H9 (cell line): ENCODE data around the gene ADAMTS16. TPM values are rescaled to one million over a fixed set of nuclear protein-coding genes. Genes with fewer than 3 reads are reported as not detected.

Experiments used
- DNase-seq: peaks from one replicate; pipeline ENCODE4 v3.0.0-alpha.2; 2017
- H2AFZ ChIP-seq: one replicate; pipeline ENCODE4 v1.6.1; 2013; ENCODE audit warnings: mild to moderate bottlenecking, low read length, control low read depth, moderate library complexity
- H2AK5ac ChIP-seq: 2 replicates; pipeline ENCODE4 v1.6.1; 2013; ENCODE audit warnings: low read length, control low read depth, mixed read lengths; ENCODE audit not compliant: insufficient read length
- H2BK120ac ChIP-seq: one replicate; pipeline ENCODE4 v1.6.1; 2013; ENCODE audit warnings: low read depth, mild to moderate bottlenecking, low read length, control low read depth, inconsistent platforms; ENCODE audit not compliant: poor library complexity, severe bottlenecking
- H2BK12ac ChIP-seq: 2 replicates; pipeline ENCODE4 v1.6.1; 2013; ENCODE audit warnings: low read length, control low read depth, mixed read lengths, low read depth; ENCODE audit not compliant: insufficient read length
- H2BK15ac ChIP-seq: 2 replicates; pipeline ENCODE4 v1.6.1; 2013; ENCODE audit warnings: low read depth, low read length, control low read depth
- H2BK20ac ChIP-seq: one replicate; pipeline ENCODE4 v1.6.1; 2013; ENCODE audit warnings: low read depth, mild to moderate bottlenecking, low read length, control low read depth, inconsistent platforms; ENCODE audit not compliant: poor library complexity, severe bottlenecking
- H2BK5ac ChIP-seq: 2 replicates; pipeline ENCODE4 v1.6.1; 2013; ENCODE audit warnings: low read length, control low read depth, mixed read lengths; ENCODE audit not compliant: insufficient read length
- H3K14ac ChIP-seq: 2 replicates; pipeline ENCODE4 v1.6.1; 2013; ENCODE audit warnings: low read length, control low read depth; ENCODE audit not compliant: insufficient read depth
- H3K18ac ChIP-seq: 2 replicates; pipeline ENCODE4 v1.6.1; 2013; ENCODE audit warnings: low read depth, mild to moderate bottlenecking, mixed read lengths, low read length, control low read depth; ENCODE audit not compliant: insufficient read length
- H3K23ac ChIP-seq: 2 replicates; pipeline ENCODE4 v1.6.1; 2013; ENCODE audit warnings: low read length, control low read depth, mixed read lengths, low read depth; ENCODE audit not compliant: insufficient read length
- H3K23me2 ChIP-seq: 2 replicates; pipeline ENCODE4 v1.6.1; 2013; ENCODE audit warnings: low read depth, mild to moderate bottlenecking, mixed read lengths, low read length, control low read depth; ENCODE audit not compliant: insufficient read length, poor library complexity, severe bottlenecking
- H3K27ac ChIP-seq: 2 replicates; pipeline ENCODE4 v1.5.1; 2013; ENCODE audit warnings: low read length, control low read depth, mixed read lengths, low read depth; ENCODE audit not compliant: insufficient read length
- H3K27me3 ChIP-seq: 2 replicates; pipeline ENCODE4 v1.6.1; 2013; ENCODE audit warnings: low read length, control low read depth, inconsistent platforms; ENCODE audit not compliant: insufficient read depth
- H3K4ac ChIP-seq: 2 replicates; pipeline ENCODE4 v1.6.1; 2013; ENCODE audit warnings: low read depth, mild to moderate bottlenecking, control low read depth, inconsistent platforms, low read length, moderate library complexity
- H3K4me1 ChIP-seq: 2 replicates; pipeline ENCODE4 v1.6.1; 2013; ENCODE audit warnings: low read length, control low read depth, inconsistent platforms; ENCODE audit not compliant: insufficient read depth
- H3K4me2 ChIP-seq: 2 replicates; pipeline ENCODE4 v1.6.1; 2013; ENCODE audit warnings: low read length, control low read depth, mixed read lengths; ENCODE audit not compliant: insufficient read length, insufficient read depth
- H3K56ac ChIP-seq: 2 replicates; pipeline ENCODE4 v1.6.1; 2013; ENCODE audit warnings: low read depth, mild to moderate bottlenecking, mixed read lengths, low read length, control low read depth; ENCODE audit not compliant: insufficient read length
- H3K79me1 ChIP-seq: 2 replicates; pipeline ENCODE4 v1.6.1; 2013; ENCODE audit warnings: low read depth, mild to moderate bottlenecking, moderate library complexity, low read length, control low read depth, inconsistent platforms; ENCODE audit not compliant: insufficient read depth, poor library complexity, severe bottlenecking
- H3K79me2 ChIP-seq: 2 replicates; pipeline ENCODE4 v1.6.1; 2013; ENCODE audit warnings: low read length, control low read depth, inconsistent platforms; ENCODE audit not compliant: insufficient read depth
- H3K9ac ChIP-seq: 2 replicates; pipeline ENCODE4 v1.6.1; 2013; ENCODE audit warnings: low read length, control low read depth, mixed read lengths; ENCODE audit not compliant: insufficient read length; ENCODE audit errors: extremely low read depth
- H3K9me3 ChIP-seq: one replicate; pipeline ENCODE4 v1.6.1; 2013; ENCODE audit warnings: low read depth, low read length, inconsistent platforms; ENCODE audit not compliant: control insufficient read depth
- H3T11ph ChIP-seq: one replicate; pipeline ENCODE4 v1.6.1; 2013; ENCODE audit warnings: mild to moderate bottlenecking, low read length, control low read depth, inconsistent platforms
- H4K20me1 ChIP-seq: one replicate; pipeline ENCODE4 v1.6.1; 2013; ENCODE audit not compliant: control insufficient read depth, insufficient read length, insufficient read depth
- H4K5ac ChIP-seq: 2 replicates; pipeline ENCODE4 v1.6.1; 2013; ENCODE audit warnings: low read depth, mild to moderate bottlenecking, mixed read lengths, low read length, control low read depth; ENCODE audit not compliant: insufficient read length
- H4K8ac ChIP-seq: replicated peaks from 2 replicates; pipeline ENCODE4 v1.6.1; 2013; ENCODE audit warnings: low read length, control low read depth, mixed read lengths, low read depth; ENCODE audit not compliant: insufficient read length
- H4K91ac ChIP-seq: 2 replicates; pipeline ENCODE4 v1.6.1; 2013; ENCODE audit warnings: low read depth, mild to moderate bottlenecking, moderate library complexity, mixed read lengths, low read length, control low read depth; ENCODE audit not compliant: insufficient read length
- H3K27ac Mint-ChIP-seq, 3 experiments: 2 replicates in 2 of 3; 3 replicates in 1 of 3; pipeline ENCODE4 v1.8.0; 2020 to 2021; ENCODE audit warnings: mixed read lengths in 3 of 3, mild to moderate bottlenecking in 1 of 3, moderate library complexity in 1 of 3
- H3K27me3 Mint-ChIP-seq: 2 replicates; pipeline ENCODE4 v1.8.0; 2021; ENCODE audit warnings: low read depth, mild to moderate bottlenecking, moderate library complexity, mixed read lengths
- H3K36me3 Mint-ChIP-seq, 3 experiments: 2 replicates in 2 of 3; 3 replicates in 1 of 3; pipeline ENCODE4 v1.8.0; 2020 to 2021; ENCODE audit warnings: low read depth in 3 of 3, mixed read lengths in 3 of 3; ENCODE audit not compliant: insufficient read depth in 1 of 3
- H3K4me1 Mint-ChIP-seq, 2 experiments: 2 replicates each; pipeline ENCODE4 v1.8.0; 2020; ENCODE audit warnings: mixed read lengths in 2 of 2
- H3K4me3 Mint-ChIP-seq, 2 experiments: 2 replicates in 1 of 2; 3 replicates in 1 of 2; pipeline ENCODE4 v1.8.0; 2020 to 2021; ENCODE audit warnings: mild to moderate bottlenecking in 2 of 2, mixed read lengths in 2 of 2, moderate library complexity in 1 of 2
- H3K9me3 Mint-ChIP-seq, 2 experiments: 2 replicates in 1 of 2; 3 replicates in 1 of 2; pipeline ENCODE4 v1.8.0; 2020; ENCODE audit warnings: mild to moderate bottlenecking in 2 of 2, mixed read lengths in 2 of 2, moderate library complexity in 1 of 2
- CTCF ChIP-seq: fragments of 200-600 bp; sonication (generic); conservative IDR thresholded peaks from 3 replicates; pipeline ENCODE4 v1.8.0; 2021; ENCODE audit warnings: antibody characterized with exemption, mild to moderate bottlenecking
- WGBS: extraction: QIAGEN DNeasy Blood & Tissue Kit; methylation state at CpG from one replicate; pipeline ENCODE4 v1.1.7; 2013; ENCODE audit warnings: missing lambda C conversion rate, low lambda C conversion rate, mixed read lengths; ENCODE audit not compliant: insufficient read length; ENCODE audit errors: extremely low coverage; 5-methylcytosine and 5-hydroxymethylcytosine counted together
- total RNA-seq: library from RNA; stranded (reverse); gene quantifications from 2 replicates; pipeline ENCODE4 v1.2.1, GENCODE V29; 2021

ADAMTS16 gene
- total RNA-seq, 1 experiment from 2014 or later, result 4.5 TPM

DNA sequence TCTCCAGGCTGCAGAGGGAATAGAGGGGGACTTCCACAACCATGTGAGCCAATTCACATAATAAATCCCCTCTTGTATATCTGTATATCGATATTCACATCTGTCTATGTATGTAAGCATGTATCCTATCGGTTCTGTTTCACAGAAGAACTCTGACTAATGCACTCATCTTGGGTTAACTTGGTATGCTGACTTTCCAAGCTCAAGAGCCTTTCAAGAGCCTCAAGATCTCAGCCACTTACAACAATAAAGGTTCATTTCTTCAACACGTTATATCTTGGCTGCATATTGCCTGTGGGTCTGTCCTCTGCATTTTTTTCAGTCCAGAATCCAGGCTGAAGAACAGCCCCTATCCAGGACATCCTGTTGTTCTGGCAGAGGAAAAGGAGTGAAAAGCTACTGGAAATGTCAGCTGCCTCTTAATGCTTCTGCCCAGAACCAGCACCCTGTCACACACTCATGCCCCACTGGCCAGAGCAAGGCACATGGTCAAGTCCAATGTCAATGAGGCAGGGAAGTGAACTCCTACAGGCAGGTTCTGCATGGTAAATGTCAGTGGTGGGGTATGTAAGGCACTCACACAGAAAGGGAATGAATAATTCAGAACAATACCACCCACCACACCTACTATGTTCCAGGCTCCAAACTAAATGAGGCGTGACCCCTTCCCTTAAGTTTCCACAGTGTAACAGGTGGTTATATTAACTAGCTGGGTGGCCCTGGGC, 190.8 kb downstream of the ADAMTS16 start:
- Histone ChIP-seq H3K23ac (no peak overlapping the region), H3K79me1 (no peaks in the 10 kb centered on the region), H3K14ac (no peak overlapping the region), H2AK5ac (no peak overlapping the region), H4K91ac (no peak overlapping the region), H3K79me2 (no peaks in the 10 kb centered on the region), H3K27ac (no peak overlapping the region), H2BK120ac (no peak overlapping the region), H3K4ac (no peak overlapping the region), H3K9ac (no peak overlapping the region), H2BK20ac (no peak overlapping the region), H3K4me2 (no peak overlapping the region), H2BK5ac (no peak overlapping the region), H4K8ac (no peak overlapping the region), H3K56ac (no peak overlapping the region), H3T11ph (no peak overlapping the region), H2BK15ac (no peak overlapping the region), H3K18ac (no peak overlapping the region), H4K5ac (no peak overlapping the region), H2AFZ (no peak overlapping the region), H3K27me3 (no peaks in the 10 kb centered on the region), H3K9me3 (no peaks in the 10 kb centered on the region), H2BK12ac (no peak overlapping the region), H4K20me1 (no peaks in the 10 kb centered on the region), H3K23me2 (no peaks in the 10 kb centered on the region), H3K4me1 (peaks cover 12% of the 10 kb centered on the region; the same call in 1 of the 2 replicates)
- H3K27ac Mint-ChIP-seq, result no peak overlapping the region; a peak in 1 of 7 replicates
- H3K4me3 Mint-ChIP-seq, result no peak overlapping the region
- H3K9me3 Mint-ChIP-seq, result 0 out of 5 replicates have a peak, but pooled peaks cover 0 to 2% of the 10 kb centered on the region in 2 experiments
- peaks cover 0 to 4% (median 2%) of the 10 kb centered on the region in 3 experiments; a peak in 3 of 7 replicates for H3K36me3 Mint-ChIP-seq
- H3K4me1 Mint-ChIP-seq, result peaks cover 43 to 53% of the 10 kb centered on the region in 2 experiments
- peaks cover 4% of the 10 kb centered on the region; the same call in 1 of the 2 replicates for H3K27me3 Mint-ChIP-seq
- no CpG with 5 or more reads among the region's 4 CpGs for WGBS
- no peak for DNase-seq
- TF ChIP-seq CTCF, result no peak
